ENCODE results near the gene ARRDC3. TPM values are rescaled to one million over a fixed set of nuclear protein-coding genes. Genes with fewer than 3 reads are reported as not detected.

The ARRDC3 gene
- total and polyA plus RNA-seq, 9 of the 15 experiments (the other 6 are each of a cell fraction or from before 2014, with no cell fraction given): 15.3 to 58.1 (median 39.4) TPM

DNA sequence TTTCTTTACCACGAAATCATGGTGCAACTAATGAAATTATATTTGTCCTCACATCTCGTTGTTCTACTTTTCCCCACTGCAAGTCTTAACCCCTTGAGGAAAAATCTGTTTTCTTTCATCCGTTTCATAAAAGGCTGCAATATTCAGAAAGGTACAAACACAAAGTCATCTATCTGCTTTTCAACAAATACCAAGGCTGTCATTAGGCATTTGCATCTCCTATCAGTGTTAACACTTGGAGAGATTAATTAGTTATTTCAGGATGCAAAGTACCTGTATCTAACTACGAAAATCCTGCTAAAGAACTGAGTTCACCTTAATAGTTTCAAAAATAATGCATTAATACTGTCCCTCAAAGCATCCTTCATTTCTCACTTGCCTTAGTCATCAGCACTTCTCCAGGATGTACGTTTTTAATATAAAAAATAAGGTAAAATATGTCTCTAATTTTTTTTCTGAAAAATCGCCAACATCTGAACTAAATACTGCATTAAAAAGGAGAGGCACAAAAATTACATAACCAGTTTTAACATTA is 1.8 kb downstream of the ARRDC3 start (continued):
- TF ChIP-seq CUX1 (CRISPR knock-in tag; IDR thresholded peaks at IDR 0.05): peak; percentile 55; the same call in 1 of the 2 replicates
- TF ChIP-seq, protein P1, sequence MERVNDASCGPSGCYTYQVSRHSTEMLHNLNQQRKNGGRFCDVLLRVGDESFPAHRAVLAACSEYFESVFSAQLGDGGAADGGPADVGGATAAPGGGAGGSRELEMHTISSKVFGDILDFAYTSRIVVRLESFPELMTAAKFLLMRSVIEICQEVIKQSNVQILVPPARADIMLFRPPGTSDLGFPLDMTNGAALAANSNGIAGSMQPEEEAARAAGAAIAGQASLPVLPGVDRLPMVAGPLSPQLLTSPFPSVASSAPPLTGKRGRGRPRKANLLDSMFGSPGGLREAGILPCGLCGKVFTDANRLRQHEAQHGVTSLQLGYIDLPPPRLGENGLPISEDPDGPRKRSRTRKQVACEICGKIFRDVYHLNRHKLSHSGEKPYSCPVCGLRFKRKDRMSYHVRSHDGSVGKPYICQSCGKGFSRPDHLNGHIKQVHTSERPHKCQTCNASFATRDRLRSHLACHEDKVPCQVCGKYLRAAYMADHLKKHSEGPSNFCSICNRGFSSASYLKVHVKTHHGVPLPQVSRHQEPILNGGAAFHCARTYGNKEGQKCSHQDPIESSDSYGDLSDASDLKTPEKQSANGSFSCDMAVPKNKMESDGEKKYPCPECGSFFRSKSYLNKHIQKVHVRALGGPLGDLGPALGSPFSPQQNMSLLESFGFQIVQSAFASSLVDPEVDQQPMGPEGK (CRISPR knock-in tag; IDR thresholded peaks at IDR 0.05; ENCODE audit: borderline replicate concordance): peak; percentile 67; the same call in 1 of the 2 replicates
- TF ChIP-seq ZNF175 (CRISPR knock-in tag; IDR thresholded peaks at IDR 0.05; ENCODE audit: low read depth): 0 out of 2 replicates have a peak, but pooled peaks have one; percentile 37
- TF ChIP-seq JUN (IDR thresholded peaks at IDR 0.05; ENCODE audit: borderline replicate concordance, low read depth, low read length): no peak
- no peak for TF ChIP-seq JUN (CRISPR knock-in tag; IDR thresholded peaks at IDR 0.05; ENCODE audit: borderline replicate concordance)
- 0 out of 2 replicates have a peak, but pooled peaks have one; percentile 33 for TF ChIP-seq ZNF3 (CRISPR knock-in tag; IDR thresholded peaks at IDR 0.05)
- TF ChIP-seq MLX (CRISPR knock-in tag; conservative IDR thresholded peaks at IDR 0.05): peak in 1 of 2 experiments; percentile 72; a peak in 1 of 4 replicates
- TF ChIP-seq POLR2B (IDR thresholded peaks at IDR 0.05; ENCODE audit: low read depth, partially characterized antibody): peak; percentile 87
- TF ChIP-seq, protein P2, sequence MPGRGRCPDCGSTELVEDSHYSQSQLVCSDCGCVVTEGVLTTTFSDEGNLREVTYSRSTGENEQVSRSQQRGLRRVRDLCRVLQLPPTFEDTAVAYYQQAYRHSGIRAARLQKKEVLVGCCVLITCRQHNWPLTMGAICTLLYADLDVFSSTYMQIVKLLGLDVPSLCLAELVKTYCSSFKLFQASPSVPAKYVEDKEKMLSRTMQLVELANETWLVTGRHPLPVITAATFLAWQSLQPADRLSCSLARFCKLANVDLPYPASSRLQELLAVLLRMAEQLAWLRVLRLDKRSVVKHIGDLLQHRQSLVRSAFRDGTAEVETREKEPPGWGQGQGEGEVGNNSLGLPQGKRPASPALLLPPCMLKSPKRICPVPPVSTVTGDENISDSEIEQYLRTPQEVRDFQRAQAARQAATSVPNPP (IDR thresholded peaks at IDR 0.05; ENCODE audit: borderline replicate concordance, insufficient read depth, insufficient read length): no peak
- no peak for TF ChIP-seq ARID3A (IDR thresholded peaks at IDR 0.05; ENCODE audit: borderline replicate concordance, low read depth, low read length)
- no peak for TF ChIP-seq EHMT2 (IDR thresholded peaks at IDR 0.05)
